HG03196 (cell line): ENCODE data around the gene OSBPL10.

ENCODE experiments used
- ATAC-seq: cut with Tn5 transposase; IDR thresholded peaks from one replicate; pipeline ENCODE4 v1.9.1; 2021; ENCODE audit not compliant: unreplicated experiment

The OSBPL10 gene

GRCh38 chr3:31753050-31753425 lies 228.0 kb downstream of the OSBPL10 start:
- no peak for ATAC-seq

- no peak for ATAC-seq
Observed at GRCh38 chr3:31752305-31753049, 228.6 kb downstream of the OSBPL10 start.

- ATAC-seq = no peak
Observed at GRCh38 chr3:31750341-31750740, 230.7 kb downstream of the OSBPL10 start.

GRCh38 chr3:31748933-31749295 lies 232.1 kb downstream of the OSBPL10 start:
- ATAC-seq = no peak

- no peak for ATAC-seq
Observed at GRCh38 chr3:31748281-31748932, 232.7 kb downstream of the OSBPL10 start.

GRCh38 chr3:31747785-31748184 lies 233.3 kb downstream of the OSBPL10 start:
- no peak for ATAC-seq

- no peak for ATAC-seq
Observed at GRCh38 chr3:31744913-31745312, 236.1 kb downstream of the OSBPL10 start.

GRCh38 chr3:31743331-31744089 lies 237.6 kb downstream of the OSBPL10 start:
- ATAC-seq = no peak

- no peak for ATAC-seq
Observed at GRCh38 chr3:31740397-31740796, 240.7 kb downstream of the OSBPL10 start.

GRCh38 chr3:31738412-31738811 lies 242.7 kb downstream of the OSBPL10 start:
- ATAC-seq = no peak

- ATAC-seq = no peak
Observed at GRCh38 chr3:31735667-31736066, 245.4 kb downstream of the OSBPL10 start.

- ATAC-seq = no peak
Observed at GRCh38 chr3:31733234-31733667, 247.8 kb downstream of the OSBPL10 start.

- ATAC-seq = no peak
Observed at GRCh38 chr3:31732548-31732947, 248.5 kb downstream of the OSBPL10 start.

- ATAC-seq = no peak
Observed at GRCh38 chr3:31729573-31729972, 251.5 kb downstream of the OSBPL10 start.

GRCh38 chr3:31729082-31729481 lies 252.0 kb downstream of the OSBPL10 start:
- no peak for ATAC-seq

- no peak for ATAC-seq
Observed at GRCh38 chr3:31728403-31728802, 252.7 kb downstream of the OSBPL10 start.

- ATAC-seq = no peak
Observed at GRCh38 chr3:31725976-31726375, 255.1 kb downstream of the OSBPL10 start.

- no peak for ATAC-seq
Observed at GRCh38 chr3:31725568-31725967, 255.5 kb downstream of the OSBPL10 start.

- no peak for ATAC-seq
Observed at GRCh38 chr3:31724651-31725050, 256.4 kb downstream of the OSBPL10 start.

GRCh38 chr3:31724116-31724515 lies 256.9 kb downstream of the OSBPL10 start:
- no peak for ATAC-seq

- no peak for ATAC-seq
Observed at GRCh38 chr3:31723701-31724100, 257.4 kb downstream of the OSBPL10 start.

GRCh38 chr3:31721676-31722075 lies 259.4 kb downstream of the OSBPL10 start:
- no peak for ATAC-seq
